Measurements from ENCODE around the gene TWIST2.

TWIST2 gene

GRCh38 chr2:238947243-238947760 is 99.4 kb downstream of the TWIST2 start:
- Histone ChIP-seq H3K79me2 (ENCODE audit: insufficient read depth, low read length) (no peaks in the 10 kb centered on the region), H3K27me3 (ENCODE audit: insufficient read depth, low read length) (no peaks in the 10 kb centered on the region), H3K9ac (ENCODE audit: low read length) (no peak overlapping the region), H3K4me2 (ENCODE audit: low read length) (no peak overlapping the region), H3K9me2 (ENCODE audit: low read depth, low read length) (no peaks in the 10 kb centered on the region), H3F3A (ENCODE audit: insufficient read depth, low read length) (no peaks in the 10 kb centered on the region), H3K36me3 (ENCODE audit: insufficient read depth, low read length) (no peaks in the 10 kb centered on the region), H2AFZ (ENCODE audit: low read length) (no peak overlapping the region), H3K4me1 (ENCODE audit: insufficient read depth, low read length, severe bottlenecking) (no peaks in the 10 kb centered on the region), H4K20me1 (ENCODE audit: insufficient read depth, low read length) (no peaks in the 10 kb centered on the region), H3K27ac (ENCODE audit: low read depth, low read length, poor library complexity, severe bottlenecking) (no peak overlapping the region), H3K4me3 (ENCODE audit: low read depth, low read length, poor library complexity, severe bottlenecking) (no peak overlapping the region), H3K9me3 (ENCODE audit: low read length) (no peaks in the 10 kb centered on the region)
- no peak for TF ChIP-seq CTCF (IDR thresholded peaks at IDR 0.05; ENCODE audit: low read length)
- TF ChIP-seq EZH2 (IDR thresholded peaks at IDR 0.05; ENCODE audit: borderline replicate concordance, low read length) = no peak

GRCh38 chr2:238947920-238948710 is 100.2 kb downstream of the TWIST2 start:
- no peak overlapping the region for H3K9ac ChIP-seq (ENCODE audit: low read length)

More at GRCh38 chr2:238947920-238948710, 100.2 kb downstream of the TWIST2 start:
- Histone ChIP-seq H3F3A (ENCODE audit: insufficient read depth, low read length) (no peaks in the 10 kb centered on the region), H3K9me3 (ENCODE audit: low read length) (no peaks in the 10 kb centered on the region), H3K4me1 (ENCODE audit: insufficient read depth, low read length, severe bottlenecking) (no peaks in the 10 kb centered on the region), H3K27ac (ENCODE audit: low read depth, low read length, poor library complexity, severe bottlenecking) (no peak overlapping the region), H2AFZ (ENCODE audit: low read length) (no peak overlapping the region), H3K4me3 (ENCODE audit: low read depth, low read length, poor library complexity, severe bottlenecking) (no peak overlapping the region), H3K4me2 (ENCODE audit: low read length) (no peak overlapping the region), H3K36me3 (ENCODE audit: insufficient read depth, low read length) (no peaks in the 10 kb centered on the region), H3K27me3 (ENCODE audit: insufficient read depth, low read length) (no peaks in the 10 kb centered on the region), H3K79me2 (ENCODE audit: insufficient read depth, low read length) (no peaks in the 10 kb centered on the region), H3K9me2 (ENCODE audit: low read depth, low read length) (no peaks in the 10 kb centered on the region), H4K20me1 (ENCODE audit: insufficient read depth, low read length) (no peaks in the 10 kb centered on the region)
- no peak for TF ChIP-seq CTCF (IDR thresholded peaks at IDR 0.05; ENCODE audit: low read length)
- no peak for TF ChIP-seq EZH2 (IDR thresholded peaks at IDR 0.05; ENCODE audit: borderline replicate concordance, low read length)

Measured in OCI-LY1 (cell line).